G401 (cell line): Measurements from ENCODE around the gene USP3. TPM values are rescaled to one million over a fixed set of nuclear protein-coding genes. Genes with fewer than 3 reads are reported as not detected.

Experiments used
- DNase-seq: peaks from one replicate; pipeline ENCODE4 v3.0.0-alpha.2; 2015; ENCODE audit warnings: low spot score
- in situ Hi-C: cut with HindIII; loops from 2 replicates; pipeline ENCODE4 v1.10.0; 2016; ENCODE audit warnings: low sequenced_read_pairs, mixed read lengths
- total RNA-seq: library from RNA; depleted of rRNA; stranded (reverse); fragments of >200 nt; shearing (Covaris generic); gene quantifications from 2 replicates; pipeline ENCODE4 v1.2.3, GENCODE V29; 2014

The USP3 gene
- total RNA-seq, 1 experiment from 2014 or later = 27.3 TPM

- DNase-seq = no peak
- in situ Hi-C loops = no loop called here
These were observed 12.4 kb upstream of the USP3 start for GRCh38 chr15:63491979-63492378.

- no peak for DNase-seq
- in situ Hi-C loops = no loop called here
These were observed 11.8 kb upstream of the USP3 start for GRCh38 chr15:63492541-63493077.

DNA sequence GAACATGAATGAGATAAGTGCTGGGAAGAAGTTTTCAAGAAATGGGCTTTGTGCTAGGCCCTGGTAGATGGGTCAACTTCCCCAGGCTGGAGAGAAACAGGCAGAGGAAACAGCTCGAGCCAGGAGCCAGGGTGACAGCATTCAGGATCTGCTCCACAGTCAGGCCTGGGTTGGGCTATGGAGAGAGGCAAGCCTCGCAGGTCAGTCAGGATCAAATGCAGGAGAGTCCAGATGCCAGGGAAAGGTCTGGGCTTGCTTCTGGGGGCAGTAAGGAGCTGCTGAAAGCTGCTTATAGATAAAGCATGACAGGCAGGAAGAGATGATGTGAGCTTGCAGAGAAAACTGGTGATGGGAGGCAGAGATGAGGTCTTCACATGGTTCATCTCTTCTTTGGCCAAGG, 11.0 kb upstream of the USP3 start:
- in situ Hi-C loops = no loop called here

GRCh38 chr15:63494408-63494807, 10.0 kb upstream of the USP3 start:
- in situ Hi-C loops = no loop called here
- no peak for DNase-seq

More for the DNA sequence above, 11.0 kb upstream of the USP3 start:
- no peak for DNase-seq

- DNase-seq = no peak
- in situ Hi-C loops = no loop called here
These were observed 9.1 kb upstream of the USP3 start for GRCh38 chr15:63495343-63495742.

GRCh38 chr15:63495780-63496488, 8.5 kb upstream of the USP3 start:
- in situ Hi-C loops = no loop called here
- DNase-seq = no peak

DNA sequence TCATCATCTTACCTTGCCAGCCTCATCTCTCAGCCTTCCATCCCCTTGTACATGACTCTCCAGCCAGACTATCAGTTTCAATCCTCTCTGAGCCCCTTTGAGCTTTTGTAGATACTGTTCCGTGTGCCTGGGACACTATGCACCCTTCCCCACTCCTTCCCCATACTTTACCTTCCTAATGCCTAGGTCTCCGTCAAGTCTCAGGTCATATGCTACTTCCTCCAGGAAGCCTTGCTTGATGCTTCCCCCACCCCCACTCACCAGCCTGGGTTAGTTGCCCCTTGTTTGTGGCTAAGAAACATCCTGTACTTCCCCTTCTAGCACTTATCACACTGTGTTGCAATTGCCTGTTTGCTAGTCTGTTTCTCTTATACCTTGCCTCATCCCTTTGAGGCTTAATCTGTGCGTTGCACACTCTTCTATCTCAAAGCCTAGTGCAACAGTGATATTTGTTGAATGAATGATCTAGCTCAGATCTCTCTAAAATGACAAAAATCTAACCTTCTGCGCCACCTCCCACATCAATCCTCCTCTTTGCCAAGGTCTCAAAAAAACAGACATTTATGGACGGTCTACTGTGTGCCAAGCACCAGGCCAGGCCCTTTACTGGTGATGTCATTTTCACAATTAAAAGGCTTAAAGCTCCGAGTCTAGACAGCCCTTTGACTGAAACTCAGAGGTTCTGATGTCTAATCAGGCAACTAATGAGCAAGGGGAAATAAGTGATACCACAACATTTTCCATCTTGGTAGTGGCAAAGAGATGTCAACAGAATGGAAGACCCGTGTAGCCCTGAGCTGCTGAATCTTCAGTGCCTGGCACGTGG, 6.5 kb upstream of the USP3 start:
- DNase-seq = no peak
- in situ Hi-C loops = no loop called here

- in situ Hi-C loops = no loop called here
- DNase-seq = no peak
These were observed 5.2 kb upstream of the USP3 start for GRCh38 chr15:63499175-63499549.

DNA sequence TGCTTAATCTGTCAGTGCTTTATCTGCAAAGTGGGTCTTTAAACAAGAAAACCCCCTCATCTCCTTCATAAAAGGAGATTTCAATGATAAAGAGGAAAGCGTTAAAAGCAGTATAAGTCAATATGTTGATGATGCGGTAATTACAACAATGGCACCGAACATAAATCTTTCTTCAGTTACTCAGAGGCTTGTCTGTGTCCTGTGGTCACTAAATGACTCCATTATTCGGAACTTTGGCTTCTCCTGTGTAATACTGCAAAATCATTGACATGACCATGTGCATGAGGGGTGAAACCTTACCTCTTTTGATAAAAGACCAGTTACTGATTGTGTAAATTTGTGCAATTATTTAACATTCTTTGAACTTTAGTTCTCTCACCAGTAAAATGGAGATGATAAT, 4.8 kb upstream of the USP3 start:
- no peak for DNase-seq
- in situ Hi-C loops = no loop called here

DNA sequence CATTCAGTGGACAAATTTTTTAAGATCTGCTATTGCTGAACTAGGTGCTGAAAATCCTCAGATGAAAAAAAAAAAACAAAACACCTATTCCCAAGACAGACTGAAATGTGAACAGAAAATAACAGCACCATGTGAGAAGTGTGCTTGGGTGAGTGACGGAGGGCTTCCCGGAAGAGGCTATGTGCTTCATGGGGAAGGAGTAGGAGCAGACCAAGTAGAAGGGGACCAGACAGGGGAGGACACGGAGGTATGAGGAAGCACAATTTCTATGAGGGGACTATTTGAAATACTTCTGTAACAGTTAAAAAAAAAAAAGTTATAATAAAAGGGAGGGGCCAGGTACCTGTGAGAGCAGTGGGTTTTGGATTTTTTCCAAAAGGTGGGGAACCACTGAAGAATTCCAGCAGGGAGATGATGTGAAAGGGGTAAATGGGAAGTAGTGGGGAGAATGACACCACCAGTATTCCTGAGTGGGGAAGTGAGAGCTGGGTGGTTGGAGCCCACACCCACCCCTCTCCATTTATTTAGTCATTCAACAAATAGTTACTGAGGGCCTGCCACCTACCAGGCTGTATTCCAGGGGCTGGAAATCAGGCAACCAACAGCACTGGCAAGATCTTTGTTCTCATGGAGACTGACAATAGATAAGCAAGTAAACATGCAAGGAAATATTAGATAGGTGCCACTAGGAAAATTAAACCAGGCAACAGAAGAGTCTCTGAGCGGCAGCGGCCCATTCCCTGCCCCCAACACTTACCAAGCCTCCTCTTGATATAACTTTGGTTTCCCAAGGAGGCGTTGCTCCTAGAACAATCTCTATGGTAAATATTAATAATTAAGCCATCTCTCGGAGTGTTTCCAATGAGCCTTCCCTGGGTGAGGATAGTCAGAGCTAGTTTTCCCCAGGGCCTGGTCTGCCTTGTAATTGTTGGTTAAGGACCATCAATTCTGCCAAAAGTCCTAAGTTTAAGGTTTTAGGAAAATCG, 3.8 kb upstream of the USP3 start:
- no peak for DNase-seq
- in situ Hi-C loops = no loop called here

DNA sequence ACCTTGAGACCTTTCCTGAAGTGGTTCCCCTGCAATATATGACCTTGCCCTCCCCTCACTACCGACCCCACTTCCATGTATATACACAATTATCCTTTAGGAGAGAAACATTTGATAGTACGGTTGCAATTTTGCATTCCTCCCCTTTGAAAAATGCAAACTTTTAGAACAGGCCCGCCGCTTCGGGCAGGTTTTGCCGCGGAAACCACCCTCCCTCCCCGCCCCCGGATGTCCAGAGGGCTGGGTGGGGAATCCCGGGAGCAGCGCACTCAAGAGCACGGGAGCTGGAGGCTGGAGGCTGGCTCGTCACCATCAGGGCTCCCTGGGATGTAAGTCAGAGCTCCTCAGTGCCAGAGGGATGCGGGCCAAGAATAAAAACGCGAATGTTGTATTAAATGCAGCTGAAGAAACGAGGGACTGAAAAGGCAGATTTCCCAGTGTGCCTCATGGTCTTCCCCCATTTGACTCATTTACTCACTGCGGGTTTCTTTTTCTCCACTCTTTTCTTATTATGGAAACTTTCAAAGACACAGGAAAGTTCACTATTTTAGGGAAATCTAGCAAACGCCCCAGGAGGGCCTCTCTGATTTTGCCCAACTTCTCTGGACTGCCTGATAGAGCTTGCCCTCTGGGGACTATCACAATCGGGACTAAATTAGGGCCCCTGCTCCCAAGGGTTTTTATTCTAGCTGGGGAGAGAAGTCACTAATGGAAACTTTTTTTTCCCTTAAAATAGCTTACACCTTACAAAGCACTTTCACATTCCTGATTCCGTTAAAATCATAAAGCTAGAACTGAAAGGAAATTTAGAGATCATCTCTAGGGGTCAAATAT, 2.9 kb upstream of the USP3 start:
- in situ Hi-C loops = no loop called here
- peak; percentile 63 for DNase-seq

GRCh38 chr15:63502137-63502766, 2.1 kb upstream of the USP3 start:
- in situ Hi-C loops = no loop called here
- no peak for DNase-seq

DNA sequence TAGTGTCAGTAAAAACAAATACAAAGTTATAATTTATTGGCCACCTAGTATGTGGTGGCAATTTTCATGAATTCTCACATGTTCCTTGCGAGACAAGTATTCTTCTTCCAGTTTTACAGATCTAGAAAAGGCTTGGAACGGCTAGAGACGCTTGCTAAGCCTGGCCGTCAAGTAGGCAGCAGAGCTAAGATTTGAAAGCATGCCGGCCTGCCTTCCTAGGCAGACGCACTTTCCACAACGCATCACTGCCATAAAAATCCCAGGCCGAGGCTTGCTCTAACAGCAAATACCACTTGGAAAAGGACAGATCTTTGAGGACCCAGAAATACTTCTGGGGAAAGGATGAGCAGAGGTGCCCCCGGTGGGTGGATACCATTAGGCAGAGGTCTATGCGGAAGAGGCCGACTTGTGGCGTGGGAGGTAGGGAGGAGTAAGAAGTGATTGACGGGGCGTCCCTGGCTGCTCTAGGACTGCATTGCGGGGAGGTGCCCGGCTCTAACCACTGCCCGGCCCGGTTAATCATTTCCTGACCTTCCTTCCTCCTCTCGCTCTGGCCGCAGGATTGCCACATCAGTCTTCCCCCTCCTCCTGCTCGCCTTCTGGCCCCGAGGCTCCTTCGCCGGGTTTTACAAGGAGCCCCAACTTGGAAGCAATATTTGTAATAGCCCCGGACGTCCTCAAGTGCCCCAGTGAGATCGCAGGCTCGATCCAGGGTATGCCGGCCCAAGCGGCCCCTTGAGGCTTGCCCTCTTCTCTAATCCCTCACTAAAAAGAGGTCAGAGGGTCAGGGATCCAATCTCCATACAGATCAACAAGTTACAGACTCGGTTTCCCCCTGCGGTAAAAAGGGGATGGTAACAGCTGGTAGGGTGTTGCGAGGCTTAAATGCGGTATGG, 1.3 kb upstream of the USP3 start:
- DNase-seq = peak; percentile 21
- in situ Hi-C loops = no loop called here

- peak; percentile 51 for DNase-seq
- in situ Hi-C loops = no loop called here
These were observed 600 bp upstream of the USP3 start for GRCh38 chr15:63503739-63504246.

- DNase-seq = peak; percentile 78
- in situ Hi-C loops = no loop called here
These were observed 817 bp downstream of the USP3 start for GRCh38 chr15:63504979-63505841.

- DNase-seq = no peak
- in situ Hi-C loops = no loop called here
These were observed 1.4 kb downstream of the USP3 start for GRCh38 chr15:63505842-63506222.
